Measurements from ENCODE around the gene EP400. TPM values are rescaled to one million over a fixed set of nuclear protein-coding genes. Genes with fewer than 3 reads are reported as not detected.

The EP400 gene
- total RNA-seq, 2 experiments from 2014 or later: 39.9 to 45.5 TPM

DNA sequence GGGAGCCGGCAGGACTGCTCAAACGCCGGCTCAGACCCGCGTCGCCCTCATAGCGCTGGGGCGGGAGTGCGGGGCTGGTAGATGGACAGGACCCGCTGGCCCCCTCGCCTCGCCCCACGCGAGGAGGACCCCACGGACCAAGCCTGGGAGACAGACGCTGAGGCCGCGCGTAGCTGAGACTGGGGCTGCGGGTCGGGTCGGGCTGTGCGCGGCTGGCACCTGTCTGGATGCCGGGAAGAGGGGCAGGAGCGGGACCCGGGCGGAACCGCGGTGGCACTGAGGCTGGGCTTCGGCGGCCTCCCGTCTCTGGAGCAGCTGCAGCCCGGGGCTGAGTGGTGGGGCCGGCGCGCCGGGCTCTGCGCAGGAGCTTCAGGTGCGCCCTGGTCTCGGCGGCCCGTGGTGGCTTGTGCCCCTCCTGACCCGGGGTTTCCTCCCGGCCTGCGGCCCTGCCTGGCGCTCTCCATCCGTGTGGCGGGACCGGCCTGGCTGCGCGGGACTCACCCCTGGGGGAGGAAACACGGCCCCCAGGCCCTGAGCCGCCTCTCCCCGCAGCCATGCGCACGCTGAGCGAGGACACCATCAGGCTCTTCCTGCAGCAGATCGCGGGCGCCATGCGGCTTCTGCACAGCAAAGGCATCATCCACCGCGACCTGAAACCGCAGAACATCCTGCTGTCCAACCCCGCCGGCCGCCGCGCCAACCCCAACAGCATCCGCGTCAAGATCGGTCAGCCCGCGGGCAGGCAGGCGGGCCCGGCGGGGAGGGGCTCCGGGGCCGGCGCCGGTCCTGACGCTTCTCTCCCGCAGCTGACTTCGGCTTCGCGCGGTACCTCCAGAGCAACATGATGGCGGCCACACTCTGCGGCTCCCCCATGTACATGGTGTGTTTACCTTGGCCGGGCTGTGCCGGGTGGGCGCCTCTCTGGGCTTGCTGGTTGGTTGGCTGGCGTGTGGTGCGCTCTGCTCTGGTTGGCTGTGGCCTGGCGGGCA, 41.4 kb upstream of the EP400 start:
- H3K27me3 Mint-ChIP-seq: no peaks in the 10 kb centered on the region
- H3K4me3 Mint-ChIP-seq: no peak overlapping the region
- H3K9me3 Mint-ChIP-seq: no peaks in the 10 kb centered on the region
- intact Hi-C loops (cut with micrococcal nuclease): no loop called here
- no peak for DNase-seq
- POLR2A ChIA-PET: no interaction called here
- CTCF ChIA-PET: no interaction called here
- no peak overlapping the region for H3K27ac Mint-ChIP-seq
- no peaks in the 10 kb centered on the region for H3K36me3 Mint-ChIP-seq
- peaks cover 10% of the 10 kb centered on the region for H3K4me1 Mint-ChIP-seq (ENCODE audit: low read depth)

DNA sequence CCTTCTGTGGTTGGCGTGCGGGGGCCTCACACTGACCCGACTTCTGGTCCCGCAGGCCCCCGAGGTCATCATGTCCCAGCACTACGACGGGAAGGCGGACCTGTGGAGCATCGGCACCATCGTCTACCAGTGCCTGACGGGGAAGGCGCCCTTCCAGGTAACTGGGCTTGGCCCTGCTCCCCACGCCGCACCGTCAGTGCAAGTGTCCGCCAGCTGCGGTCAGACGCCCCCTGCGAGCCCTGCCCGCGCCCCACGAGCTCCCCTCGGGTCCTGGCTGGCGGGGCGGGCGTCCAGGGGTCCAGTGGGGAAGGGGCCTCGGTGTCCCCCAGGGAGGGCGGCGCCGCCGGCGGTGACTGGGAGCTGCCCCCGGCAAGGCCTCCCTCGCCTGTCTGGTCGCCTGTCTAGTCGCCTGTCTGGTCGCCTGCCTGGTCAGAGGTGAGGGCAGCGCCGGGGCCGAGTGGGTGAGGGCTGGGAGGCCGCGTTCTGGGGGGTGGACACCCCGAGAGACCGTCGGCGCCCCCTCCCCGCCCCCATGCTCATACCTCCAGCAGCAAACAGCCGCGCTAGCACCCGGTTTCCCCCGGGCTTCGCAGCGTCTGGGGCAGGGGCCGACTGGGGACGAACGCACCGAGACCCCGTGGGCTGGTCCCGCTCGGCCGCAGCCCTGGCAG, 40.5 kb upstream of the EP400 start:
- POLR2A ChIA-PET: no interaction called here

DNA sequence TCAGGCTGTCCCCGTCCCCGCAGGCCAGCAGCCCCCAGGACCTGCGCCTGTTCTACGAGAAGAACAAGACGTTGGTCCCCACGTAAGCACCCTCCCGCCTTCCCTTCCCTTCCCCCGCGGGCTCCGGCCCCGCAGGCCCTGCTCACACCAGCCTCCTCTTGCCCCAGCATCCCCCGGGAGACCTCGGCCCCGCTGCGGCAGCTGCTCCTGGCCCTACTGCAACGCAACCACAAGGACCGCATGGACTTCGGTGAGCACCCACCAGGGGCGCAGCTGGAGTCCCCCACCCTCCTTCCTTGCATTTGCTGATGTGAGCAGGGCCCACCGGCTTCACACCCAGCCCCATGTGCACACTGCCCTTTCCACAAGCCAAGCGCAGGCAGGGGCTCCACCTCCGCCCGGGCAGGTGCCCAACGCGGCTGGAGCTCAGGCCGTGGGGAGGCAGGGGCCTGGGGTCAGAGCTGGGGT, 40.0 kb upstream of the EP400 start:
- intact Hi-C loops (cut with micrococcal nuclease): no loop called here
- ChIA-PET POLR2A (no interaction called here), CTCF (no interaction called here)
- Mint-ChIP-seq H3K27ac (no peak overlapping the region), H3K9me3 (no peaks in the 10 kb centered on the region), H3K36me3 (no peaks in the 10 kb centered on the region), H3K4me1 (ENCODE audit: low read depth) (peaks cover 7% of the 10 kb centered on the region), H3K27me3 (no peaks in the 10 kb centered on the region), H3K4me3 (no peak overlapping the region)
- DNase-seq: no peak

More for the DNA sequence above, 40.5 kb upstream of the EP400 start:
- DNase-seq: no peak
- Mint-ChIP-seq H3K4me1 (ENCODE audit: low read depth) (peaks cover 10% of the 10 kb centered on the region), H3K27me3 (no peaks in the 10 kb centered on the region), H3K9me3 (no peaks in the 10 kb centered on the region), H3K27ac (no peak overlapping the region), H3K4me3 (no peak overlapping the region), H3K36me3 (no peaks in the 10 kb centered on the region)
- CTCF ChIA-PET: no interaction called here
- intact Hi-C loops (cut with micrococcal nuclease): no loop called here

DNA sequence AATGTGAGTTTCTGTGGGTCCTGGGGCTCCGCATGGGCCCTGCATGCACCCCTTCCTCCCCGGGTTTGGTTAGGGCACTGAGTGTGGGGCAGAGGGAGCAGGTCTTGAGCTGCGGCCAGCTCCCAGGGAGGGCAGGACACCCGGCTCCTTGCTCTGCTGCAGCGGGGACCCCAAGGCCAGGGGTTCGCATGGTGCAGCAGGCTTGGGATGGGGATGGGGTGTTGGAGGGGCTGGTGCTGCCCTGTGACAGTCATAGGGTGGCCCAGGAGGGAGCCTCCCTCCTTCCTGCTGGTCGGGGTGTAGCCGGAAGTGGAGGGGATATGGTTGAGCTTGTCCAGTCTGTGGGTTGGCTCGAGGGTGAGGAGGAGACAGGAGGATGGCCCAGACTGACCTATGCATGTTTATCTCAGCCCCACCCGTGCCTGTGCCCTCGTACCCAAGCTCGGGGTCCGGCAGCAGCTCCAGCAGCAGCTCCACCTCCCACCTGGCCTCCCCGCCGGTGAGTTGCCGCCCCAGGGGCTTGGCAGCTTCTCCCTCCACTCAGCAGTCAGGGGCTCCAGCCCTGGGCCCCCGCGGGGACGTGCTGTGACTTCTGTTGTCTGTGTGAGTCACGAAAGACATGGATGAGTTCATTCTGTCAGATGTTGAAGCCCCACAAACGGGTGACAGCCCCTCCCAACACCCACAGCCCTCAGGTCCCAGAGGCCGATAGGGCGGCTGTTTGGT, 39.3 kb upstream of the EP400 start:
- H3K36me3 Mint-ChIP-seq: peaks cover 2% of the 10 kb centered on the region
- H3K9me3 Mint-ChIP-seq: no peaks in the 10 kb centered on the region
- H3K27me3 Mint-ChIP-seq: no peaks in the 10 kb centered on the region
- H3K27ac Mint-ChIP-seq: no peak overlapping the region
- ChIA-PET POLR2A (no interaction called here), CTCF (no interaction called here)
- intact Hi-C loops (cut with micrococcal nuclease): no loop called here
- no peak for DNase-seq
- peaks cover 3% of the 10 kb centered on the region for H3K4me1 Mint-ChIP-seq (ENCODE audit: low read depth)
- no peak overlapping the region for H3K4me3 Mint-ChIP-seq

DNA sequence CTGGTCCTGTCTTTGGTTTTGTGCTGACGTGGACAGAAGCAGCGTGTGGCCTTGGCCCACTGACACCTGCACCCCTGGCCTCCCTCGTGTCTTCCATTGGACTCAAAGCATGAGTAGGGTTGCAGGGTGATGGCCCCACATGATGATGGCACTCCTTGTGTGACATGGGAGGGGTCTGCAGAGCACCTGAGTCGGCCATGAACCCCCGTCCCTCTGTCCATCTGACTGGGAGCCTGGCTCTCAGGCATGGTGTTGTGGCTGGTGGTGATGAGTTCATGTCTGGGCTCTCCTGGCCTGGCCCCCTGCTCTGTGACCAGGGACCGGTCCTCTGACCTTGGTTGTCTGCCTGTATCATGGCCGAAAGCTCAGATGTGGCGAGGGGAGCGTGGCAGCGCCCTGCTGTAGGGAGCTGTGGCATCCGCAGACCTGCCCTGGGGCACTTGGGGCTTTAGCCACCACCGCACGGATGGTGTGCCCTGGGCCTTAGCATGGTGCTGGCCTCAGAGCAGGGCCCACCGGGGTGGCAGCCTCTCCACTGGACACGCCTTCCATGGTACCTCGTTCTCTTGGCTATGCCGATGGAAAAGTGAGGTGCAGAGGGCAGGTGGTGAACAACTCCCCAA, 38.6 kb upstream of the EP400 start:
- no peaks in the 10 kb centered on the region for H3K4me1 Mint-ChIP-seq (ENCODE audit: low read depth)
- no peak overlapping the region for H3K4me3 Mint-ChIP-seq
- CTCF ChIA-PET: no interaction called here
- intact Hi-C loops (cut with micrococcal nuclease): no loop called here
- no peak overlapping the region for H3K27ac Mint-ChIP-seq
- H3K9me3 Mint-ChIP-seq: no peaks in the 10 kb centered on the region
- H3K27me3 Mint-ChIP-seq: no peaks in the 10 kb centered on the region
- POLR2A ChIA-PET: no interaction called here
- no peak for DNase-seq
- H3K36me3 Mint-ChIP-seq: peaks cover 2% of the 10 kb centered on the region

DNA sequence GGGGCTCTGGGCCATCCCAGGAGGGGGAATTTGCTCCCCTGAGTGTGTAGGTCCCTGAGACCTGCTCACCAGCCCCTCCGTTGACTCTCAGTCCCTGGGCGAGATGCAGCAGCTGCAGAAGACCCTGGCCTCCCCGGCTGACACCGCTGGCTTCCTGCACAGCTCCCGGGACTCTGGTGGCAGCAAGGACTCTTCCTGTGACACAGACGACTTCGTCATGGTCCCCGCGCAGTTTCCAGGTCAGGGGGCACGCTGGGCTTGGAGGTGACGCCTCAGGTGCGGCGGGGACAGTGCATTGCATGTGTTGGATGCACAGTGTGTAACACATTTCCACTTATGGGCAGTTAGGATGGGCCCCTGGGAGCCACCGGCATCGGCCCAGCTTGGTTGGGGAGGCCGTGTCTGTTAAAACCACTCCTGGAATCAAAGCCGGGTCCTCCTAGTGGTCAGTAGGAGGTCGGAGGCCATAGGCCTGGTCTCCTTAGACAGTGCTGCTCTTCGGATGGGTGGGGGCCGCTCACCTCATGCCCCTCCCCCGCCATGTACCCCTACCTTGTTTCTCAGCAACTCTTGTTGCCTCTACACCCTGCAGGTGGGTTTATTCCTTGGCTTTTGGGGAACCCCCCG, 37.8 kb upstream of the EP400 start:
- H3K36me3 Mint-ChIP-seq: peaks cover 2% of the 10 kb centered on the region
- intact Hi-C loops (cut with micrococcal nuclease): no loop called here
- ChIA-PET CTCF (no interaction called here), POLR2A (no interaction called here)
- H3K27me3 Mint-ChIP-seq: no peaks in the 10 kb centered on the region
- H3K4me1 Mint-ChIP-seq (ENCODE audit: low read depth): no peaks in the 10 kb centered on the region
- no peak overlapping the region for H3K27ac Mint-ChIP-seq
- H3K4me3 Mint-ChIP-seq: no peak overlapping the region
- no peak for DNase-seq
- no peaks in the 10 kb centered on the region for H3K9me3 Mint-ChIP-seq

DNA sequence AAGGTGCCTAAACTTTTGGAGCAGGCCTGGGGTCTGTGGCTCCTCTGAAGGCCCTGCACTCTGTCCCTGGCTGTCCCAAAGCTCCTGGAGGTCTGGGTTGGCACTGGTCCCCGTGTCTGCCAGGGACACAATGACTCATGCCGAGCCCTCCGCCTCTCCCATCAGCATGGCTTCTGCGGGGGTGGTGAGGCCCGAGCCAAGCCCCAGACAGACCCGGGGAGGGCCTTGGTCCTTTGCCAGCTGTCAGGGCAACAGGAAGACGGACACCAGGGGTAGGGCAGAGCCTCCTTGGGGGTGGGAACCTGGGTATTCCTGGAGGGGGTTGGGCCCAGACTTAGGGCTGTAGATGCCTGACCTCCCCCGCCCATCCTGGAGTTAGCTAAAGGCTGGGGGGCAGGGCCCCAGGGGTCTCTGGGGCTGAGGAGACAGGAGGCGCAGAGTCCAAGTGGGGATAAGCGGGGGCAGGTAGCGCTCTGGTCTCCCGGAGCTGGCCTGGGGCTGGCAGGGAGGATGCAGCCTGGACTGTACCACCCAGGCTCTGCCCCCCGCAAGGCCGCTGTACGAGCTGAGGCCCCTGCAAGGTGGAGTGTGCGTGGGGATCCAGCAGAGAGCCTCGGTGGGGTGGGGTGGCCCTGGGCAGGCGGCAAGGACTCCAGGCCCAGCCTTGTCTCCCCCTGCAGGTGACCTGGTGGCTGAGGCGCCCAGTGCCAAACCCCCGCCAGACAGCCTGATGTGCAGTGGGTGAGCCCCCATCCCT, 37.0 kb upstream of the EP400 start:
- POLR2A ChIA-PET: interaction anchor here (0.6 to 0.7 kb wide), 2 partner anchors 10 to 17 kb away, joined by 3 to 4 read pairs; no protein-coding TSS in a partner anchor
- Mint-ChIP-seq H3K9me3 (no peaks in the 10 kb centered on the region), H3K4me3 (no peak overlapping the region), H3K27me3 (no peaks in the 10 kb centered on the region), H3K27ac (no peak overlapping the region), H3K4me1 (ENCODE audit: low read depth) (no peaks in the 10 kb centered on the region), H3K36me3 (peaks cover 2% of the 10 kb centered on the region)
- CTCF ChIA-PET: no interaction called here
- DNase-seq: no peak
- intact Hi-C loops (cut with micrococcal nuclease): no loop called here

DNA sequence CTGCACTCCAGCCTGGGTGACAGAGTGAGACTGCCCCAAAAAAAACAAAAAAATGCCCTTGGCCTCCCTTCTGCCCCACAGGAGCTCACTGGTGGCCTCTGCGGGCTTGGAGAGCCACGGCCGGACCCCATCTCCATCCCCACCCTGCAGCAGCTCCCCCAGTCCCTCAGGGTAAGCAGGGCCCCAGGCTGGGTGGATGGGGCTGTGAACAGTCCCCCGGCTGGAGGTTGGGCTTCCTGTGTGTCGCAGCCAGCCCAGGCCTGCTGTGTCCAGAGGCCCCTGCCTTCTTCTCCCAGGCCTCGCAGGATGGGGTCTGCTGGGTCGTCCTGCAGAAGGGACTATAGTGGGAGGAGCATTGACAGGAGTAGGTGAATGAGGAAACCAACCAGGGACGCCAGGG, 36.1 kb upstream of the EP400 start:
- POLR2A ChIA-PET: interaction anchor here (0.6 to 0.7 kb wide), 2 partner anchors 11 to 18 kb away, joined by 3 to 4 read pairs; no protein-coding TSS in a partner anchor
- H3K9me3 Mint-ChIP-seq: no peaks in the 10 kb centered on the region

DNA sequence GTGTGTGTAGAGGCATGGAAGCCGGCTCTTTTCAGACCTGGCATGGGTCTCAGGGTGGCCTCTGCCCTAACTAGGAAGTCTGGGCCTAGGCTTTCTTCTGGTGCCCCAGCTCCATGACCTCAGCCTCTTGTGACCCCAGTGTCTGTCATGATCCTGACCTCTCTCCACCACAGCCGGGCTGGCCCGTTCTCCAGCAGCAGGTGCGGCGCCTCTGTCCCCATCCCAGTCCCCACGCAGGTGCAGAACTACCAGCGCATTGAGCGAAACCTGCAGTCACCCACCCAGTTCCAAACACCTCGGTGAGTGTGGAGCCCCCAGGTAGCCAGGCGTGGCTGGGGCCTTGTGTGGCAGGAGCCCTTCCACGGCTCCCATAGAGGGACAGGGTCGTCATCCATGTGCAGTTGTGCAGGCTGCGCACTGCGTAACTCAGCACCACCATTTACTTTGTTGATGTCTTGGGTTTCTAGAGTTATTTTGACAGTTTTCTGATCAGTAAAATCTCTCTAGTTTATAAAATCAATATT, 35.5 kb upstream of the EP400 start:
- no peak for DNase-seq
- H3K9me3 Mint-ChIP-seq: no peaks in the 10 kb centered on the region
- H3K36me3 Mint-ChIP-seq: peaks cover 2% of the 10 kb centered on the region
- ChIA-PET POLR2A (no interaction called here), CTCF (no interaction called here)
- no peak overlapping the region for H3K27ac Mint-ChIP-seq
- H3K4me3 Mint-ChIP-seq: no peak overlapping the region
- H3K27me3 Mint-ChIP-seq: no peaks in the 10 kb centered on the region
- no peaks in the 10 kb centered on the region for H3K4me1 Mint-ChIP-seq (ENCODE audit: low read depth)
- intact Hi-C loops (cut with micrococcal nuclease): no loop called here

More for the DNA sequence above, 36.1 kb upstream of the EP400 start:
- no peak for DNase-seq
- Mint-ChIP-seq H3K27ac (no peak overlapping the region), H3K4me3 (no peak overlapping the region), H3K36me3 (peaks cover 2% of the 10 kb centered on the region), H3K4me1 (ENCODE audit: low read depth) (no peaks in the 10 kb centered on the region), H3K27me3 (no peaks in the 10 kb centered on the region)
- intact Hi-C loops (cut with micrococcal nuclease): no loop called here
- CTCF ChIA-PET: no interaction called here

DNA sequence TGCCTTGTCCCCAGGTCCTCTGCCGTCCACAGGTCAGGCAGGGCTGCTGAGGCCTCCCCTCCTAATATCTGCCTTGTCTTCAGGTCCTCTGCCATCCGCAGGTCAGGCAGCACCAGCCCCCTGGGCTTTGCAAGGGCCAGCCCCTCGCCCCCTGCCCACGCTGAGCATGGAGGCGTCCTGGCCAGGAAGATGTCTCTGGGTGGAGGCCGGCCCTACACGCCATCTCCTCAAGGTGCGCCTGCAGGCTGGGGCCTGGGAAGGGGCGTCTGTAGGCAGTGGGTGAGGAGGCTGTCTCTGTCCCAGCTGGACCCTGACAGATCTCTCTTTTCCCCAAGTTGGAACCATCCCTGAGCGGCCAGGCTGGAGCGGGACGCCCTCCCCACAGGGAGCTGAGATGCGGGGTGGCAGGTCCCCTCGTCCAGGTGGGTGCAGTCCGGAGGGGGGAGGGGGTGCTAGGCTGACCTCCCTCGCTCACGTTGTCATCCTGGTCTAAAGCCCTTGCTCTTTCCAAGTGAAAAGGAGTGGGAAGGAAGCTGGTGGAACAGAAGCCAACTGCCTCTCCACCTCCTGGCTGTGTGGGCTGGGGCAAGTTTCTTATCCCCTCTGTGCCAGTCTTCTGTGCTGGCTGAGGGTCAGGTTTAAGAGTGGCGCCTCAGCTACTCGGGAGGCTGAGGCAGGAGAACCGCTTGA, 34.6 kb upstream of the EP400 start:
- Mint-ChIP-seq H3K9me3 (no peaks in the 10 kb centered on the region), H3K36me3 (peaks cover 2% of the 10 kb centered on the region), H3K4me3 (no peak overlapping the region), H3K4me1 (ENCODE audit: low read depth) (no peaks in the 10 kb centered on the region), H3K27me3 (no peaks in the 10 kb centered on the region), H3K27ac (no peak overlapping the region)
- intact Hi-C loops (cut with micrococcal nuclease): no loop called here
- ChIA-PET CTCF (no interaction called here), POLR2A (interaction anchor here (0.5 kb wide), 2 partner anchors 9 to 75 kb away, joined by 4 to 5 read pairs; no protein-coding TSS in a partner anchor)
- no peak for DNase-seq
